ENCODE measurements around the gene MAP4K3.
A peak's percentile ranks its signal among the peaks of the same experiment; 100 is the strongest.
"Not testable (repeated sequence)": the region's sequence is repeated elsewhere in the genome, so short reads cannot be mapped to it uniquely, and the experiment has no call there.

The MAP4K3 gene

DNA sequence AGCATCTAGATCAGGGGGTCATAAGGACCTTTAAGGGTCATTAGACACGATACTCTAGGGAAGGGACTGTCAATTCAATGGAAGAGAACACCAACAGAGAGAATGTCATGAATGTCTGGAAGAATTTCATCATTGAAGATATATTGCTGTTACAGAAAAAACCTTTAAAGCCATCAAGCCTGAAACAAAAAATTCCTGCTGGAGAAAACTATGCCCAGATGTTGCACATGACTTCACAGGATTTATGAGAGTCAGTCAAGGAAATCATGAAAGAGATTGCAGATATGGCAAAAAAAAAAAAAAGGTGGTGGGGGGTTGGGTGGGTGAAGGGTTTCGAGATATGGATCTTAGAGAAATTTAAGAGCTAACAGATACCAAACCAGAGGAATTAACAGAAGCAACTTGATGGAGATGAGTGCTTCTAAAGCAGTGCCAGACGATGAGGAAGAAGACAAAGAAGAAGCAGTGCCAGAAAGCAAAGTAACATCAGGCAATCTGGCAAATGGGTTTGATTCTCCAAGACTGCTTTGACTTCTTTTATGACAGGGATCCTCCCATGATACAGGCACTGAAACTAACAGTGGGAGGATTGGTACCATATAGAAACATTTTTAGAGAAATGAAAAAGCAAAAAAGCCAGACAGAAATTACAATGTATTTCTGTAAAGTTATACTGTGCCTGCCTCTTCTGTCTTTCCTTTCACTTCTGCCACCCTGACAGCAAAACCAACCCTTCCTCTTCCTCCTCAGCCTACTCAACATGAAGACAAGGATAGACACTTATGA, 28.5 kb downstream of the MAP4K3 start:
- no peak for DNase-seq

DNA sequence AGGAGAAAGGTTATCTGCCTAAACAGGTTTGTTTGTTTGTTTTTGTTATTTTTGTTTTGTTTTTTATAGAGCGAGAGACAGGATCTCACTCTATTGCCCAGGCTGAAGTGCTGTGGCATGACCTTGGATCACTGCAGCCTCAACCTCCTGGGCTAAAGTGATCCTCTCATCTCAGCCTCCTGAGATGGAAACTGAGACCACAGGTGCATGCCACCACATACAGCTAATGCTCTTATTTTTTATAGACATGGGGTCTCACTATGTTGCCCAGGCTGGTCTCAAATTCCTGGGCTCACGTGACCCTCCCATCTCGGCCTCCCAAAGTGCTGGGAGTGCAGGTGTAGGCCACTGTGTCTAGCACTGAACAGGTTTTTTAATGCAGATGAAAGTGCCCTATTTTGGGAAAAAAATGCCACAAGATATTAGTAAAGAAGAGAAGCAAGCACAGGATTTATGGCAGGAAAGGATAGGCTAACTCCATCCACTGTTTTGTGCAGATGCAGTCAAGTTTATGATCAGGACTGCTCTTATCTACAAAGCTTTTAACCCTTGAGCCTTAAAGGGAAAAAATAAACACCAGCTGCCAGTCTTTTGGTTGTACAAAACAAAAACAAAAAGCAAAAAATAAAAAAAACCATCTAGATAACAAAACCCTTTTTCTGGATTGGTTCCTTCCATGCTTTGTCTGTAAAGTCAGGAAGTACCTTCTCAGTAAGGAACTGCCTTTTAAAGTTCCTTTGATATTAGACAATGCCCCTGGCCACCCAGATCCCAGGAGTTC, 29.4 kb downstream of the MAP4K3 start:
- DNase-seq = no peak

- DNase-seq = no peak
These were observed 31.7 kb downstream of the MAP4K3 start for GRCh38 chr2:39405364-39405763.

DNA sequence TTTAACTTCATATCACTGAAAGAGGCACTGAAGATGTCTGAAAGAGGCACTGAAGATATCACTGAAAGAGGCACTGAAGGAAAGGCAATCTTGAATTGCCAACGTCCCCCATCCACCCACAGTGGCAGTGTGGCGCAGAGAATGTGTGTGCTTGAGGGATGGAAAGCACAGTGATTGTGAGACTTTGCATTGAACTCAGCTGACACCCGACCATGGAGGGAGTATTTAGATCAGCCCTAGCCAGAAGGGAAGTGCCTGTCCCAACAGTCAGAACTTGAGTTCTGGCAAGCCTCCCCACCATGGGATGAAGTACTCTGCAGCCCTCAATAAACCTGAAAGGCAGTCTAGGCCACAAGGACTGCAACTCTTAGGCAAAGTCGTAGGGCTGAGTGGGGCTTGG, 33.8 kb downstream of the MAP4K3 start:
- no peak for DNase-seq

DNA sequence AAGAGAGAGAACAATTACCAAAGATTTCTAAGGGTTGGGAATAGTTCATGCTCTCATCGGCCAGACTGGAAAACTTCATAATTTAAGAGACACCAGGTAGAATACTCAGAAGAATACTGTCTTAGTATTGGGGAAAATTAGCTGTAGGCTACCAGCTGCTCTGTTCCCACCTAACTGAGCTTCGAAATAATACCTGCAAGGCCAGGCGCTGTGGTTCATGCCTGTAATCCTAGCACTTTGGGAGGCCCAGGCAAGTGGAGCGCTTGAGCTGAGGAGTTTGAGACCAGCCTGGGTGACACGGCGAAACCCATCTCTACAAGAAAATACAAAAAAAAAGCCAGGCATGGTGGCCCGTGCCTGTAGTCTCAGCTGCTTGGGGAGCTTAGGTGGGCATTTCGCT, 35.8 kb downstream of the MAP4K3 start:
- DNase-seq = no peak

DNA sequence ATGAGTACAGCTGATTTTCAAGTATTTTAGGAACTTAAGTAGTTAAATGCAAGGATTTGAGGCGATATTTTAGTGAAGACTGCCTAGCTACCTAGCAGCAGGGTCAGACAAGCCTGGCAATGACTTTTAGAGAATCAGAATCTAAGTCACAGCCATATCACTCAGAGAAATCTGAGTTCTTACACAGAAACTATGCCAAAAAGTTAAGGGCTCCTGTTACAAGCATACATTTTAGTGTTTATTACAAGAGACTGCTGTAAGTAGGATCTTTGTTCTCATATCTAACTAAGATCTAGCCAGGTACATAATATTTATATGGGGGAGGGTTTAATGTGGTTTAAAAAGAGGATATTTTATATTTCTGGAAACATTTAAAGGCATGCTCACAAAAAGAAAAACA, 37.5 kb downstream of the MAP4K3 start:
- no peak for DNase-seq

- DNase-seq = no peak
These were observed 41.8 kb downstream of the MAP4K3 start for GRCh38 chr2:39395313-39395712.

DNA sequence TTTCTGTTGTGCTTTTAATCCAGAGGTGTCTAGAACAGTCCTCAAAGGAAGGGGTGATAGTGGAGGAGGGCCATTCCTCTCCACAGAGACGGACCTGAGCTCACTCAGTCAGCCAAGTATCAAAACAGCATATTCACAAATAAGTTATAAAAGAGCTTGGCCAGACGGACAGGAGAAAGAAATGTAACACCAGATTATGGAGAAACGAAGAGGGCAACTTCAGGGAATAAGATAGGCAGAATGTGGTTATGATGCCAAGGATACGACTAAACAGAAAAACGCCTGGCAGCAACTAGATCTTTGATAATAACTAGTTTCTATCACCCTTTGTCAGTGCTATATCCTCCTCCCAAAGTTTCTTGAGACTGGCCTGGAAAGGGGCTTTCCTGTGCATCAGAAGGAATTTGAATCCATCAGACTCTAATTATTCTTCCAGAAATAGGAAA, 42.5 kb downstream of the MAP4K3 start:
- DNase-seq = no peak

DNA sequence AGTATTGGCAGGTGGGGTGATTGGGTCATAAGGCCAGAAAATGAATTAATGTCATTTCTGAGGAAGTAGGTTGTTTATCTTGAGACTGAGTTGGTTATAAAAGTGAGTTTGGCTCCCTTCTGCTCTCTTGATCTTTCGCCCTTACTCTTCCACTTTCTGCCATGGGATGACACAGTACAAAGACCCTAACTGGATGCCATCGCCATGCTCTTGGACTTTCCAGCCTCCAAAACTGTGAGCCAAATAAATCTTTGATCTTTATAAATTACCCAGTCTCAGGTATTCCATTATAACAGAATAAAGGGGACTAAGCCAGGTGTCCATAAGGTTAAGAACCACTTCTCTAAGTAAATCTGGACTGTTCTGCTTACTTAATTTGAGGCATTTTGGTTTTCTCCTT, 44.4 kb downstream of the MAP4K3 start:
- no peak for DNase-seq

DNA sequence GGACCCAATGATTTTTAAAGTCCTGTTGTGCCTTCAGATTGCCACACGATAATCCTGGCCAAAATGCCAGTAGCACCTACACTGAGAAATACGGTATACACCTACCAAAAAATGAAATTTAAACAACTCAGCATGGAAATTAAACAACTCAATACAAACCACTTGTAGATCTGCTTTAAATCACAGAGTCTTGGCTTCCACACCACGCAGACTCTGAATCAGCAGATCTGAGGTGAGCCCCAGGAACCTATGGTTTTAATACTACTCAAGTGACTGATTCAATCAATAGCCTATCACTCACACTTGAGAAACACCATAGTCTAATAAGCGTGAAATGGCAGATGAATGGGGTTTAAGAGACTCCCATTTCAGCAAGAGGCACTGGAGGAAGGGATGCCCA, 46.9 kb downstream of the MAP4K3 start:
- no peak for DNase-seq

DNA sequence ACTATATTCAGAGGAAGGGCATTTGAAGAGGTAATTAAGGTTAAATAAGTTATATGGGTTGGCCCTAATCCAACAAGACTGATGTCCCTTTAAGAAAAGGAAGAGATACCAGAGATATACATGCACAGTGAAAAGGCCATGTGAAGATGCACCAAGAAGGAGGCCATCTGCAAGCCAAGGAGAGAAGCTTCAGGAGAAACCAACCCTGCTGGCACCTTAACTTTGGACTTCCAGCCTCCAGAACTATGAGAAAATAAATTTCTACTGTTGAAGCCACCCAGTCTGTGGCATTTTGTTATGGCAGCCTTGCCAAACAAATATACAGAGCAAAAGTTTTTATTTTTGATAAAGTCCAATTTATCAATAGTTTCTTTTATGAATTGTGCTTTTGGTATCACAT, 51.0 kb downstream of the MAP4K3 start:
- no peak for DNase-seq

GRCh38 chr2:39385172-39385571, 51.9 kb downstream of the MAP4K3 start:
- no peak for DNase-seq

GRCh38 chr2:39384071-39384470, 53.0 kb downstream of the MAP4K3 start:
- not testable (repeated sequence) for DNase-seq

DNA sequence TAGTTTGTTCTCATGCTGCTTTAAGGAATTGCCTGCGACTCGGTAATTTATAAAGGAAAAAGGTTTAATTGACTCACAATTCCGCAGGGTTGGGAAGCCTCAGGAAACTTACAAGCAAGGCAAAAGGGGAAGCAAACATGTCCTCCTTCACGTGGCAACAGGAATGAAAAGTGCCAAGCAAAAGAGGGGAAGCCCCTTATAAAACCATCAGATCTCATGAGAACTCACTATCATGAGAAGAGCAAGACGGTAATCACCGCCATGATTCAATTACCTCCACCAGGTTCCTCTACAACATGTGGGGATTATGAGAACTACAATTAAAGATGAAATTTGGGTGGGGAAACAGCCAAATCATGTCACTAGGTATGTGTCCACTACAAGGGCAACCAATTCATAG, 53.9 kb downstream of the MAP4K3 start:
- DNase-seq = no peak

DNA sequence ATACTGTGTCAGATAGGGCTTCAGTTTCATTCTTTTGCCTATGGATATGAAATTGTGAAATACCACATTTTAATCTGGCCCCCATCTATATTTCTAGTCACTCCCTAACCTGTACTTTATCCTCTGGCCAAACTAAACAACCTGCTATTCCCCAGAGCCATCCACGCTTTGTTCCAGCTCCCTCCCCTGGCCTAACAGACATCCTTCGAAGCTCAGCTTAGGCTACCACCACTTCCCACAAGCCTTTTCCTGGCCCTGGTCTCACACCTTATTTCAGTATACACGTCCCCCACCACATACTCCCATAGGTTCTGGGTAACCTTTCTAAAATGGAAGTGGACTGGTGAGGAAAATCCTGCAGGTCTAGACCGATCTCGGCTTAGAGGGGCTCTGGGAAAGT, 55.4 kb downstream of the MAP4K3 start:
- no peak for DNase-seq

DNA sequence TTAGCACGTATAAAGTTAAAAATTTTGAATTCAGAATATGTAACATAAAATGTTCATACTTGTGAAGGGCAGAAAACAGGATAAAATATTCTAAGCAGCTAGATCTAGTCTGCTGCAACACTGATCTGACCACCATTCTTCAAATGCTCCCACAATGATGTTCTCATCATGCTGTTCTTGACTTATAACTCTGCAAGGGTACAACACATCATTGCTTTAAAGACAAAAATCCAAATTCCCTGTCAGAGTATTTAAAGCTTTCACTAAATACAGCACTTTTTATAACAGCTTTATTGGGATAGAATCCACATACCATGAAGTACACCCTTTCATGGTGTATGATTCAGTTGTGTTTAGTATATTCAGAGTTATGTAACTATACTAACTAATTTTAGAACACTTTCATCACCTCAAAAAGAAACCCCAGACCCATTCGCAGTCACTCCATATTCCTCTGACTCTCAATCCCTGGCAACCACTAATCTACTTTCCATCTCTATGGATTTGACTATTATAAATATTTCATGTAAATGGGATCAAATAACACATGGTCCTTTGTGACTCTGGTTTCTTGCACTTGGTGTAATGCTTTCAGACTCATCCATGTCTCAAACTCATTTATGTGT, 56.4 kb downstream of the MAP4K3 start:
- no peak for DNase-seq

- DNase-seq = peak; percentile 4
These were observed 57.2 kb downstream of the MAP4K3 start for GRCh38 chr2:39379643-39380524.

DNA sequence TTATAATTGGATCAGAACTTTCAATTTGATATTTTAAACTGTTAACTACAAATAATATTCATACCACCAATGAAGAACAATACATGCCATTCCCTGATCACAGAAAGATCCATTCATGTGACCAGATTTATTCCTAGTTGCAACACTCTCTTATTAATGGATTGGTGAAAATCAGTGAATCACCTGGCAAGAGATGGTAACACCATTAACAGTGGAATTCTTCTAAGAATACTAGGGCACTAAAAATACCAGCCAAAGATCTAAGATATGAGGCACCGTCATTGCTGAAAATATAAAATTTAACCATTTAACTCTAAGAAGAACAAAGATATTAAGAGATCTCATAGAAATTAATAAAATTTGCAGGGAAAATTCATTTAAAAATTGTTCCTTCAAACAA, 58.1 kb downstream of the MAP4K3 start:
- no peak for DNase-seq

DNA sequence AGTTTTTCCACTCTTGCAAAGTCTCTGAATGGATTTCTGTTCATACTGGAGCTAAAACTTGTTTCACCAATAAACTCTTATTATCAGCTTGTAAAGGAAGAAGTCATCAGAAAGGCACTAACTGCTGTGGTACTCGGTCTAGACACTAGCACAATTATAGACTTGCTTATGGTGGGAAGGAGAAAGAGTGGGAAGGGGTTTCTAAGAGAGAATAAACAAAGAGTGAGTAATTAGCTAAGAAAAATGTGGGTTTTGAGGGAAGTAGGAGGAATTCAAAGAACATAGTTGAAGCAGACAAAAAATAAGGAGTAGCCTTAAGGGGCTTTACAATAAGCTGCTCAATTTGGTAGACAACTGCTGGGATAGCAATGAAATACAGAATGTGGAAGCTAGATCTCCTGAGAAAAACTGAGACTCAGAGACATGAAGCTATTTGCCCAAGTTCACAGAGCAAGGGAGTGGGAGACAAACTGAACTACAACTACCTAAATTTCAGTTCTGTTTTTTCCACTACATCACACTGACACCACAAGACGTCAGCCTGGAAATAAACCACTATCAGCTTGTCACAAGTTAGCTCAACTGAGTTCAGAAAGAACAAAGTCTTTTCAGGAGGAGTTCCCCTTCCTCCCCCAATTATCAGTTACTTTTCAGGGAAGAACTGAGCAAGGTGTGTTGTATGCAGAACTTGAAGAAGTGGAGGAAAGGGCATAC, 59.7 kb downstream of the MAP4K3 start:
- no peak for DNase-seq

DNA sequence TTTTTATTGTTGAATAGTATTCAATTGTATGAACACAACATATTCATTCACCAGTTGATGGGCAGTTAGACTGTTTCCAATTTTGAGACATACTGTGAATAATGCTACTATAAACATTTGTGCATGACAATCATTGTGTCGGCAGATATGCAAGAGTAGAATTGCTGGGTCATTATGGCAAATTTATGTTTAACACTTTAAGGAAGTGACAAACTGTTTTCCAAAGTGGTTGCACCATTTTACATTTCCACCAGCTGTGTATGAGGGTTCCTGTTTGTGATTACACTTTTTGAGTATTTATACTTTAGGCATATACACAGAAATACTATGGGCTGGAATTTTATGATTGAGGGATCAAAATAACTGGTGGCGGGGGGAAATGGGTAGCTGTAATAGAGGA, 61.2 kb downstream of the MAP4K3 start:
- DNase-seq = no peak

GRCh38 chr2:39373181-39373802, 63.8 kb downstream of the MAP4K3 start:
- DNase-seq = no peak

DNA sequence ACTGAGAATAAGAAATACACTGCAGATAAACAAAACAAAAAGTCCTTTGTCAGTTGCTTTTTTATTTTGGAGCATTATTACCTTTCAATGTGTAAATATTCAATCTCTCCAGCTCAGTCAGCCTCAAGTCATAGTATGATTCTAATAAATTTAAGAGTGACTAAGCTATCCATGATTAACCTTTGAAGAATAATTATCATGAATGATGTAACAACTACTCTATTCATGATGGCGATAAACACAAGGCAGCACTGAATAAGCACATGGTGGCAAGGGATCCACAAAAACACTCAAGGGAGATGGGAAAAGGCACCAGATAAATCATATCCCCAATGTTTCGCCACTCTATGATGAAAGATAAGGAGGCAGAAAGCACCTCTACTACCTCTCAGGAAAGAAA, 67.0 kb downstream of the MAP4K3 start:
- DNase-seq = no peak
